Endothelial cell of umbilical vein (primary cell): Measurements from ENCODE around the gene KIF20B.

ENCODE experiments used
- EZH2 ChIP-seq: IDR thresholded peaks from 2 replicates; pipeline ENCODE4 v1.6.1; 2012; ENCODE audit warnings: borderline replicate concordance, low read depth, mild to moderate bottlenecking, moderate library complexity, low read length, inconsistent platforms; ENCODE audit not compliant: severe bottlenecking
- FOS ChIP-seq: IDR thresholded peaks from 2 replicates; pipeline ENCODE4 v1.6.1; 2011; ENCODE audit warnings: mild to moderate bottlenecking, low read length, moderate library complexity, borderline replicate concordance; ENCODE audit not compliant: insufficient read depth
- GATA2 ChIP-seq: IDR thresholded peaks from 2 replicates; pipeline ENCODE4 v1.7.0; 2011; ENCODE audit warnings: low read depth, mild to moderate bottlenecking, moderate library complexity, mixed read lengths, low read length; ENCODE audit not compliant: insufficient read length, insufficient read depth
- JUN ChIP-seq: IDR thresholded peaks from 2 replicates; pipeline ENCODE4 v1.6.1; 2011; ENCODE audit warnings: borderline replicate concordance, low read depth; ENCODE audit not compliant: insufficient read length, insufficient read depth
- MYC ChIP-seq: IDR thresholded peaks from one replicate; pipeline ENCODE4 v1.6.1; 2011; ENCODE audit warnings: mild to moderate bottlenecking, low read depth, low read length
- POLR2A ChIP-seq: IDR thresholded peaks from 2 replicates; pipeline ENCODE4 v1.6.1; 2012; ENCODE audit warnings: low read depth, mild to moderate bottlenecking, control low read depth, low read length
- POLR2AphosphoS5 ChIP-seq: IDR thresholded peaks from 2 replicates; pipeline ENCODE4 v1.6.1; 2012; ENCODE audit warnings: low read depth, mild to moderate bottlenecking, control low read depth, low read length, moderate library complexity; ENCODE audit not compliant: insufficient read depth
- TF ChIP-seq, protein P1 (sequence below), 2 donors: IDR thresholded peaks; 1 replicate in 1 of 2; 2 replicates in 1 of 2; pipeline ENCODE4 v1.5.1; 2011; ENCODE audit warnings: low read length in 2 of 2, mild to moderate bottlenecking in 2 of 2, moderate library complexity in 2 of 2, control low read depth in 1 of 2, inconsistent platforms in 1 of 2, low read depth in 1 of 2; ENCODE audit not compliant: insufficient read depth in 1 of 2; ENCODE audit errors: extremely low read depth in 1 of 2
- TF ChIP-seq, protein P2 (sequence below): IDR thresholded peaks from 2 replicates; pipeline ENCODE4 v1.6.1; 2011; ENCODE audit not compliant: insufficient read depth, insufficient read length

- TF ChIP-seq EZH2: no peak
- no peak for TF ChIP-seq POLR2AphosphoS5
- TF ChIP-seq, protein P1, sequence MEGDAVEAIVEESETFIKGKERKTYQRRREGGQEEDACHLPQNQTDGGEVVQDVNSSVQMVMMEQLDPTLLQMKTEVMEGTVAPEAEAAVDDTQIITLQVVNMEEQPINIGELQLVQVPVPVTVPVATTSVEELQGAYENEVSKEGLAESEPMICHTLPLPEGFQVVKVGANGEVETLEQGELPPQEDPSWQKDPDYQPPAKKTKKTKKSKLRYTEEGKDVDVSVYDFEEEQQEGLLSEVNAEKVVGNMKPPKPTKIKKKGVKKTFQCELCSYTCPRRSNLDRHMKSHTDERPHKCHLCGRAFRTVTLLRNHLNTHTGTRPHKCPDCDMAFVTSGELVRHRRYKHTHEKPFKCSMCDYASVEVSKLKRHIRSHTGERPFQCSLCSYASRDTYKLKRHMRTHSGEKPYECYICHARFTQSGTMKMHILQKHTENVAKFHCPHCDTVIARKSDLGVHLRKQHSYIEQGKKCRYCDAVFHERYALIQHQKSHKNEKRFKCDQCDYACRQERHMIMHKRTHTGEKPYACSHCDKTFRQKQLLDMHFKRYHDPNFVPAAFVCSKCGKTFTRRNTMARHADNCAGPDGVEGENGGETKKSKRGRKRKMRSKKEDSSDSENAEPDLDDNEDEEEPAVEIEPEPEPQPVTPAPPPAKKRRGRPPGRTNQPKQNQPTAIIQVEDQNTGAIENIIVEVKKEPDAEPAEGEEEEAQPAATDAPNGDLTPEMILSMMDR (IDR thresholded peaks at IDR 0.05; ENCODE audit: extremely low read depth in 1 of 2, insufficient read depth in 1 of 2, low read depth in 1 of 2, low read length in 2 of 2): no peak
- TF ChIP-seq POLR2A: no peak
- no peak for TF ChIP-seq MYC
- TF ChIP-seq, protein P2, sequence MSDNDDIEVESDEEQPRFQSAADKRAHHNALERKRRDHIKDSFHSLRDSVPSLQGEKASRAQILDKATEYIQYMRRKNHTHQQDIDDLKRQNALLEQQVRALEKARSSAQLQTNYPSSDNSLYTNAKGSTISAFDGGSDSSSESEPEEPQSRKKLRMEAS: no peak
- TF ChIP-seq JUN: no peak
- TF ChIP-seq GATA2: no peak
- no peak for TF ChIP-seq FOS
Observed at GRCh38 chr10:89755374-89755773, 54.0 kb downstream of the KIF20B start.
